Naive thymus-derived CD4-positive, alpha-beta T cell (primary cell): ENCODE data around the gene WASF3. TPM values are rescaled to one million over a fixed set of nuclear protein-coding genes. Genes with fewer than 3 reads are reported as not detected.

Experiments
- ATAC-seq: fragments of 150-1000 bp; cut with Tn5 transposase; 2 replicates; pipeline ENCODE4 v1.10.0; 2021; ENCODE audit warnings: mild to moderate bottlenecking, moderate library complexity
- CTCF ChIA-PET: fragments of 350-600 bp; sonication (Branson Sonifier 250); formaldehyde crosslinking; loops from one replicate; lab custom pipeline; 2021; ENCODE audit warnings: antibody characterized with exemption; lab: Charles Lee
- POLR2A ChIA-PET: fragments of 350-600 bp; sonication (Branson Sonifier 250); formaldehyde crosslinking; loops from one replicate; lab custom pipeline; 2021; ENCODE audit warnings: antibody characterized with exemption, inconsistent platforms; lab: Charles Lee
- DNase-seq, 9 donors: peaks; one replicate each; pipeline versions ENCODE4 v3.0.0 to v3.0.0-alpha.2; 2020 to 2022; ENCODE audit warnings: mixed read lengths in 1 of 9
- H3K27ac ChIP-seq: one replicate; pipeline ENCODE4 v1.7.0; 2013; ENCODE audit warnings: mild to moderate bottlenecking, low read depth, low read length, moderate library complexity
- H3K27me3 ChIP-seq, 2 donors: one replicate each; pipeline ENCODE4 v1.7.0; 2013; ENCODE audit warnings: low read length in 2 of 2, mild to moderate bottlenecking in 2 of 2, moderate library complexity in 2 of 2; ENCODE audit not compliant: control insufficient read depth in 2 of 2, insufficient read depth in 2 of 2
- H3K36me3 ChIP-seq, 3 experiments: 1 replicate in 2 of 3; 2 replicates in 1 of 3; pipeline ENCODE4 v1.7.0; 2013; ENCODE audit warnings: low read length in 3 of 3, mild to moderate bottlenecking in 3 of 3, moderate library complexity in 1 of 3; ENCODE audit not compliant: insufficient read depth in 3 of 3, control insufficient read depth in 2 of 3
- H3K4me1 ChIP-seq, 2 donors: one replicate each; pipeline ENCODE4 v1.7.0; 2013; ENCODE audit warnings: low read length in 2 of 2, mild to moderate bottlenecking in 2 of 2, moderate library complexity in 1 of 2; ENCODE audit not compliant: control insufficient read depth in 2 of 2, insufficient read depth in 2 of 2
- H3K4me3 ChIP-seq: 2 replicates; pipeline ENCODE4 v1.7.0; 2013; ENCODE audit warnings: mild to moderate bottlenecking, low read length
- H3K9me3 ChIP-seq, 3 experiments: 1 replicate in 2 of 3; 2 replicates in 1 of 3; pipeline ENCODE4 v1.7.0; 2013; ENCODE audit warnings: low read length in 3 of 3; ENCODE audit not compliant: control insufficient read depth in 2 of 3
- H3K27ac Mint-ChIP-seq, 9 donors: one replicate each; pipeline ENCODE4 v1.8.0; 2020 to 2022; ENCODE audit warnings: mixed read lengths in 9 of 9, mild to moderate bottlenecking in 8 of 9, moderate library complexity in 5 of 9, inconsistent platforms in 2 of 9
- H3K27me3 Mint-ChIP-seq, 5 donors: one replicate each; pipeline ENCODE4 v1.8.0; 2021 to 2022; ENCODE audit warnings: mixed read lengths in 5 of 5, mild to moderate bottlenecking in 1 of 5
- H3K36me3 Mint-ChIP-seq, 5 donors: one replicate each; pipeline ENCODE4 v1.8.0; 2020 to 2022; ENCODE audit warnings: mixed read lengths in 5 of 5, mild to moderate bottlenecking in 3 of 5, inconsistent platforms in 1 of 5
- H3K4me1 Mint-ChIP-seq, 7 donors: one replicate each; pipeline ENCODE4 v1.8.0; 2020 to 2022; ENCODE audit warnings: mixed read lengths in 7 of 7, mild to moderate bottlenecking in 3 of 7, inconsistent platforms in 1 of 7
- H3K4me3 Mint-ChIP-seq, 10 donors: one replicate each; pipeline ENCODE4 v1.8.0; 2020 to 2022; ENCODE audit warnings: mild to moderate bottlenecking in 10 of 10, mixed read lengths in 10 of 10, moderate library complexity in 6 of 10, inconsistent platforms in 2 of 10
- H3K9me3 Mint-ChIP-seq, 11 donors: one replicate each; pipeline ENCODE4 v1.8.0; 2020 to 2022; ENCODE audit warnings: mixed read lengths in 11 of 11, mild to moderate bottlenecking in 4 of 11, inconsistent platforms in 1 of 11, moderate library complexity in 1 of 11
- intact Hi-C, 2 donors: fragments of 100-400 bp; cut with micrococcal nuclease; formaldehyde crosslinking; loops; one replicate each; pipeline ENCODE4 v1.15.1; 2023
- polyA plus RNA-seq, 2 donors: library from polyadenylated mRNA; unstranded; fragments of 300-500 nt; fragmentation: Illumina TruSeq; gene quantifications; one replicate each; pipeline ENCODE4 v1.2.3, GENCODE V29; 2021
- total RNA-seq, 6 experiments: library from RNA in 5 of 6; stranded (reverse) in 5 of 6; gene quantifications; 1 replicate in 5 of 6; 2 replicates in 1 of 6; pipeline ENCODE4 v1.2.3 and lab custom pipeline; 2021 to 2026

The WASF3 gene
- total and polyA plus RNA-seq, 7 experiments from 2014 or later = 0.08 to 0.20 TPM; not detected in 5

GRCh38 chr13:26616126-26616525, 58.6 kb downstream of the WASF3 start:
- DNase-seq = no peak
- no peaks in the 10 kb centered on the region for H3K4me1 ChIP-seq
- peaks cover 0 to 3% (median 0%) of the 10 kb centered on the region in 11 donors for H3K9me3 Mint-ChIP-seq
- intact Hi-C loops = no loop called here
- H3K27me3 ChIP-seq = no peaks in the 10 kb centered on the region
- no peak overlapping the region for H3K27ac Mint-ChIP-seq
- H3K9me3 ChIP-seq = no peaks in the 10 kb centered on the region
- H3K4me3 Mint-ChIP-seq = no peak overlapping the region
- ChIA-PET POLR2A (no interaction called here), CTCF (no interaction called here)
- H3K36me3 Mint-ChIP-seq = no peaks in the 10 kb centered on the region
- H3K27me3 Mint-ChIP-seq = peaks cover 5 to 41% (median 26%) of the 10 kb centered on the region in 5 donors
- H3K4me3 ChIP-seq = no peak overlapping the region
- no peak overlapping the region for H3K27ac ChIP-seq
- ATAC-seq = no peak
- no peaks in the 10 kb centered on the region for H3K36me3 ChIP-seq
- H3K4me1 Mint-ChIP-seq = peaks cover 0 to 6% (median 3%) of the 10 kb centered on the region in 7 donors

- peaks cover 0 to 6% (median 3%) of the 10 kb centered on the region in 7 donors for H3K4me1 Mint-ChIP-seq
- Histone ChIP-seq H3K9me3 (no peaks in the 10 kb centered on the region), H3K27ac (no peak overlapping the region), H3K27me3 (no peaks in the 10 kb centered on the region), H3K4me1 (no peaks in the 10 kb centered on the region), H3K36me3 (no peaks in the 10 kb centered on the region), H3K4me3 (no peak overlapping the region)
- ChIA-PET CTCF (no interaction called here), POLR2A (no interaction called here)
- ATAC-seq = no peak
- DNase-seq = no peak
- peaks cover 0 to 6% (median 3%) of the 10 kb centered on the region in 5 donors for H3K36me3 Mint-ChIP-seq
- H3K9me3 Mint-ChIP-seq = peaks cover 0 to 8% (median 4%) of the 10 kb centered on the region in 11 donors
- intact Hi-C loops = no loop called here
- H3K27me3 Mint-ChIP-seq = peaks cover 5 to 57% (median 28%) of the 10 kb centered on the region in 5 donors
- no peak overlapping the region for H3K4me3 Mint-ChIP-seq
- no peak overlapping the region for H3K27ac Mint-ChIP-seq
Measured at GRCh38 chr13:26618726-26619125, 61.2 kb downstream of the WASF3 start.

DNA sequence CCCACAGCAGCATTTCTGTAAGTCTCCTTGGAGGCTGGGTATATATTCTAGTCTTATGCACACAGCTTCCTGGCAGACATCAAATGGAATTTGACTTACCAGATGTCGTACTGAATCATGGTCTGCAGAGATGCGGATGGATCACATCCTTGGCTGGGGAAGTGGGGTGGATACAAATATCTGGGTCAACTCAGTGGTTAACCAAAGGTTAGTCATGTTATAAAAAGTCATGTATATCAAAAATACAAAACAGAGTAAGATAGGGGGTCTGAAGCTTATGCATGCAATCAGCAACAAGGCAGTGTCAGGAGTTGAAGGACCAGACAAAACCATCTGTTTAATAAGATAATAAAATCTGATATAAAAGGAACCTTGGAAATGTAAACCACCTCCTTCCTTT, 61.9 kb downstream of the WASF3 start:
- Histone ChIP-seq H3K4me3 (no peak overlapping the region), H3K27ac (no peak overlapping the region), H3K27me3 (no peaks in the 10 kb centered on the region), H3K4me1 (no peaks in the 10 kb centered on the region), H3K36me3 (no peaks in the 10 kb centered on the region), H3K9me3 (no peaks in the 10 kb centered on the region)
- H3K4me3 Mint-ChIP-seq = no peak overlapping the region
- no peak overlapping the region for H3K27ac Mint-ChIP-seq
- H3K27me3 Mint-ChIP-seq = peaks cover 3 to 61% (median 28%) of the 10 kb centered on the region in 5 donors
- DNase-seq (no peak), ATAC-seq (no peak)
- peaks cover 0 to 6% (median 3%) of the 10 kb centered on the region in 7 donors for H3K4me1 Mint-ChIP-seq
- POLR2A ChIA-PET = no interaction called here
- CTCF ChIA-PET = no interaction called here
- intact Hi-C loops = no loop called here
- H3K36me3 Mint-ChIP-seq = peaks cover 0 to 12% (median 9%) of the 10 kb centered on the region in 5 donors
- peaks cover 5 to 15% (median 10%) of the 10 kb centered on the region in 11 donors for H3K9me3 Mint-ChIP-seq

GRCh38 chr13:26621731-26622401, 64.4 kb downstream of the WASF3 start:
- Histone ChIP-seq H3K9me3 (no peaks in the 10 kb centered on the region), H3K27ac (no peak overlapping the region), H3K4me3 (no peak overlapping the region), H3K4me1 (no peaks in the 10 kb centered on the region), H3K27me3 (no peaks in the 10 kb centered on the region), H3K36me3 (no peaks in the 10 kb centered on the region)
- Mint-ChIP-seq H3K4me3 (no peak overlapping the region), H3K9me3 (peaks cover 8 to 27% (median 12%) of the 10 kb centered on the region in 11 donors), H3K4me1 (peaks cover 0 to 6% (median 3%) of the 10 kb centered on the region in 7 donors), H3K27me3 (peaks cover 0 to 65% (median 28%) of the 10 kb centered on the region in 5 donors), H3K36me3 (peaks cover 0 to 18% (median 12%) of the 10 kb centered on the region in 5 donors), H3K27ac (no peak overlapping the region)
- ChIA-PET CTCF (no interaction called here), POLR2A (no interaction called here)
- no peak for DNase-seq
- no peak for ATAC-seq
- intact Hi-C loops = no loop called here

- Mint-ChIP-seq H3K36me3 (peaks cover 0 to 18% (median 12%) of the 10 kb centered on the region in 5 donors), H3K4me3 (no peak overlapping the region), H3K27me3 (peaks cover 0 to 53% (median 23%) of the 10 kb centered on the region in 5 donors), H3K9me3 (peaks cover 8 to 25% (median 12%) of the 10 kb centered on the region in 11 donors), H3K27ac (no peak overlapping the region), H3K4me1 (peaks cover 0 to 6% (median 3%) of the 10 kb centered on the region in 7 donors)
- POLR2A ChIA-PET = no interaction called here
- no peaks in the 10 kb centered on the region for H3K4me1 ChIP-seq
- no peak for ATAC-seq
- CTCF ChIA-PET = no interaction called here
- H3K27me3 ChIP-seq = no peaks in the 10 kb centered on the region
- H3K36me3 ChIP-seq = no peaks in the 10 kb centered on the region
- no peak for DNase-seq
- intact Hi-C loops = no loop called here
- no peaks in the 10 kb centered on the region for H3K9me3 ChIP-seq
- H3K4me3 ChIP-seq = no peak overlapping the region
- no peak overlapping the region for H3K27ac ChIP-seq
Measured at GRCh38 chr13:26623125-26623524, 65.6 kb downstream of the WASF3 start.

GRCh38 chr13:26624572-26624971, 67.1 kb downstream of the WASF3 start:
- Mint-ChIP-seq H3K9me3 (peaks cover 8 to 25% (median 13%) of the 10 kb centered on the region in 11 donors), H3K27me3 (peaks cover 0 to 43% (median 14%) of the 10 kb centered on the region in 5 donors), H3K4me3 (no peak overlapping the region), H3K36me3 (peaks cover 0 to 18% (median 12%) of the 10 kb centered on the region in 5 donors), H3K27ac (no peak overlapping the region), H3K4me1 (no peaks in the 10 kb centered on the region)
- Histone ChIP-seq H3K36me3 (no peaks in the 10 kb centered on the region), H3K4me1 (no peaks in the 10 kb centered on the region), H3K27ac (no peak overlapping the region), H3K4me3 (no peak overlapping the region), H3K27me3 (no peaks in the 10 kb centered on the region), H3K9me3 (no peaks in the 10 kb centered on the region)
- intact Hi-C loops = no loop called here
- CTCF ChIA-PET = no interaction called here
- no peak for ATAC-seq
- DNase-seq = no peak
- POLR2A ChIA-PET = no interaction called here

DNA sequence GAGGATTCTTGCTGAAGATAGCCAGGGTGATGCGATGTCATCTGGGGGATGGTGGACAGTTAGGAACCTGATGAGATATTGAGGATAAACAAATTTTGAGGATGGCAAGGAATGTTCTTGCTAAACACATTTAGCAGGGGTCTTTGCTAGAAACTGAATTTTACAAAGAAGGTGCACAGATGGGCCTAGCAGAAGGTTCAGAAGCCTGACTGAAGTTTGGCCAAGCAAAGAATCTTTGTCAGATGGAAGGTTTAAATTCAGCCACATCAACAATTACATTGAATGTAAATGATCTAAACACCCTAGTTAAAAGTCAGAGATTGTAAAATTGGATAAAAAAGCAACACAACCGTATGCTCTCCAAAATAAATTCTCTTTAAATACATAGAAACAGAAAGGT, 68.8 kb downstream of the WASF3 start:
- H3K9me3 ChIP-seq = no peaks in the 10 kb centered on the region
- intact Hi-C loops = no loop called here
- Mint-ChIP-seq H3K27me3 (peaks cover 0 to 30% (median 5%) of the 10 kb centered on the region in 5 donors), H3K9me3 (peaks cover 8 to 25% (median 13%) of the 10 kb centered on the region in 11 donors), H3K4me3 (no peak overlapping the region), H3K27ac (no peak overlapping the region), H3K4me1 (no peaks in the 10 kb centered on the region), H3K36me3 (peaks cover 0 to 18% (median 12%) of the 10 kb centered on the region in 5 donors)
- H3K4me1 ChIP-seq = no peaks in the 10 kb centered on the region
- no peak overlapping the region for H3K4me3 ChIP-seq
- H3K27ac ChIP-seq = no peak overlapping the region
- ChIA-PET CTCF (no interaction called here), POLR2A (no interaction called here)
- H3K27me3 ChIP-seq = no peaks in the 10 kb centered on the region
- no peak for DNase-seq
- no peaks in the 10 kb centered on the region for H3K36me3 ChIP-seq
- no peak for ATAC-seq
